Activated CD4-positive, alpha-beta memory T cell treated with anti-CD3 and anti-CD28 coated beads, Interleukin-2, amount 10 ng/mL, durations not matched to agents 7 days and 5 days (primary cell): ENCODE data around the gene HTR3D. TPM values are rescaled to one million over a fixed set of nuclear protein-coding genes. Genes with fewer than 3 reads are reported as not detected.

Experiments
- CTCF ChIA-PET: fragments of 350-600 bp; sonication (Branson Sonifier 250); formaldehyde crosslinking; loops from one replicate; lab custom pipeline; 2021; ENCODE audit warnings: antibody characterized with exemption, inconsistent platforms; lab: Charles Lee
- POLR2A ChIA-PET: fragments of 350-600 bp; sonication (Branson Sonifier 250); formaldehyde crosslinking; loops from one replicate; lab custom pipeline; 2021; ENCODE audit warnings: antibody characterized with exemption; lab: Charles Lee
- DNase-seq: peaks from one replicate; pipeline ENCODE4 v3.0.0-alpha.2; 2020
- H3K27ac Mint-ChIP-seq: one replicate; pipeline ENCODE4 v1.8.0; 2021; ENCODE audit warnings: mild to moderate bottlenecking, mixed read lengths
- H3K27me3 Mint-ChIP-seq: one replicate; pipeline ENCODE4 v1.8.0; 2021; ENCODE audit warnings: mixed read lengths
- H3K36me3 Mint-ChIP-seq: one replicate; pipeline ENCODE4 v1.8.0; 2021; ENCODE audit warnings: low read depth, mixed read lengths
- H3K4me1 Mint-ChIP-seq: one replicate; pipeline ENCODE4 v1.8.0; 2021; ENCODE audit warnings: mixed read lengths
- H3K4me3 Mint-ChIP-seq: one replicate; pipeline ENCODE4 v1.8.0; 2021; ENCODE audit warnings: mild to moderate bottlenecking, mixed read lengths
- H3K9me3 Mint-ChIP-seq: one replicate; pipeline ENCODE4 v1.8.0; 2021; ENCODE audit warnings: mixed read lengths
- total RNA-seq, 2 experiments: library from RNA; stranded (reverse); gene quantifications; one replicate each; pipeline ENCODE4 v1.2.3, GENCODE V29; 2021

Gene HTR3D
- total RNA-seq, 2 experiments from 2014 or later: not detected

GRCh38 chr3:184085389-184085852 lies 53.9 kb downstream of the HTR3D start:
- Mint-ChIP-seq H3K27ac (peak overlapping the region; percentile 56), H3K36me3 (peaks cover 19% of the 10 kb centered on the region), H3K9me3 (peaks cover 26% of the 10 kb centered on the region), H3K27me3 (no peaks in the 10 kb centered on the region), H3K4me3 (no peak overlapping the region), H3K4me1 (peaks cover 12% of the 10 kb centered on the region)
- POLR2A ChIA-PET: interaction anchor here (0.6 to 1.2 kb wide), 2 partner anchors 49 to 88 kb away, joined by 3 to 4 read pairs; no protein-coding TSS in a partner anchor
- CTCF ChIA-PET: interaction anchor here (1.7 kb wide), 1 partner anchor 67 kb away, joined by 4 read pairs; the partner anchor contains the start of gene ABCC5
- no peak for DNase-seq

Other genes with a start within 250 kb of the HTR3D start
- gene MAP6D1, start 206.2 kb upstream of the HTR3D start, total RNA-seq: under 1 TPM in 1 of 2 experiments, not detected in 1; 0.55 TPM
- 10 to 100 TPM; 47.6 to 49.0 TPM for gene PARL, start 146.9 kb upstream of the HTR3D start, total RNA-seq
- 10 to 100 TPM; 24.1 to 25.3 TPM for gene ABCC5, start 13.9 kb upstream of the HTR3D start, total RNA-seq
- not detected for gene HTR3C, start 21.3 kb downstream of the HTR3D start, total RNA-seq
- gene HTR3E, start 65.3 kb downstream of the HTR3D start, total RNA-seq: not detected
- 10 to 100 TPM; 45.9 to 47.8 TPM for gene EIF2B5, start 103.6 kb downstream of the HTR3D start, total RNA-seq
- 10 to 100 TPM; 33.2 to 40.7 TPM for gene DVL3, start 123.6 kb downstream of the HTR3D start, total RNA-seq
- gene AP2M1, start 143.1 kb downstream of the HTR3D start, total RNA-seq: 100 to 1,000 TPM; 206 to 218 TPM
- gene ABCF3, start 154.5 kb downstream of the HTR3D start, total RNA-seq: 10 to 100 TPM; 53.7 to 60.1 TPM
- gene VWA5B2, start 197.8 kb downstream of the HTR3D start, total RNA-seq: not detected
- gene ALG3, start 217.2 kb downstream of the HTR3D start, total RNA-seq: 10 to 100 TPM; 33.3 to 35.3 TPM
- gene EEF1AKMT4, start 217.9 kb downstream of the HTR3D start, total RNA-seq: 1 to 10 TPM; 3.1 to 3.8 TPM
- gene CAMK2N2, start 229.8 kb downstream of the HTR3D start, total RNA-seq: under 1 TPM in 1 of 2 experiments, not detected in 1; 0.23 TPM
- not detected for gene ECE2, start 244.3 kb downstream of the HTR3D start, total RNA-seq